GM19193 (cell line): Measurements from ENCODE around the gene SLC36A2.

Experiments used
- POLR2A ChIP-seq: IDR thresholded peaks from 4 replicates; pipeline ENCODE4 v1.6.1; 2011; ENCODE audit not compliant: insufficient read depth, insufficient read length; ENCODE audit errors: extremely low read depth

The SLC36A2 gene

DNA sequence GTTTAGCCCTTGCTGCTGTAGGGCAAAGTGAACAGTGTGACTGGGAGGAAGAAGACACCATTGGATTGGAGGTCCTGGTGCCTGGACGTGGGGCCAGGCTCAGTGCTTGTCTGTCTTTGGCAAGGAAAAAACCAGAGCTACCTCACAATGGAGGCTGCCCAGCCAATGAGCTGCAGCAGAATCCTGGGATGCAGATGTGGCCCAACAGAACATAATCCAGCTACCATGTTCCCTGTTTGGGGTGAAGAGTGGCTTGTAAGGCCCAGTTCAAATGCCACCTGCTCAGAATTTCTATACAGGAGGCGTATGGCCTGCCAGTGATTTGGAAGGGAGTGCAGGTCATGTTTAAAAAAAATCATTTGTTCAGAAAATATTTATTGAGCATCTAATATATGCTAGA is 43.7 kb downstream of the SLC36A2 start, which contains the start of gene SLC36A3:
Gene SLC36A3 (minus strand): TSS at position 101 of the 400 bp plus-strand sequence. CDS start 412 bp downstream, outside the sequence.
- no peak for TF ChIP-seq POLR2A

DNA sequence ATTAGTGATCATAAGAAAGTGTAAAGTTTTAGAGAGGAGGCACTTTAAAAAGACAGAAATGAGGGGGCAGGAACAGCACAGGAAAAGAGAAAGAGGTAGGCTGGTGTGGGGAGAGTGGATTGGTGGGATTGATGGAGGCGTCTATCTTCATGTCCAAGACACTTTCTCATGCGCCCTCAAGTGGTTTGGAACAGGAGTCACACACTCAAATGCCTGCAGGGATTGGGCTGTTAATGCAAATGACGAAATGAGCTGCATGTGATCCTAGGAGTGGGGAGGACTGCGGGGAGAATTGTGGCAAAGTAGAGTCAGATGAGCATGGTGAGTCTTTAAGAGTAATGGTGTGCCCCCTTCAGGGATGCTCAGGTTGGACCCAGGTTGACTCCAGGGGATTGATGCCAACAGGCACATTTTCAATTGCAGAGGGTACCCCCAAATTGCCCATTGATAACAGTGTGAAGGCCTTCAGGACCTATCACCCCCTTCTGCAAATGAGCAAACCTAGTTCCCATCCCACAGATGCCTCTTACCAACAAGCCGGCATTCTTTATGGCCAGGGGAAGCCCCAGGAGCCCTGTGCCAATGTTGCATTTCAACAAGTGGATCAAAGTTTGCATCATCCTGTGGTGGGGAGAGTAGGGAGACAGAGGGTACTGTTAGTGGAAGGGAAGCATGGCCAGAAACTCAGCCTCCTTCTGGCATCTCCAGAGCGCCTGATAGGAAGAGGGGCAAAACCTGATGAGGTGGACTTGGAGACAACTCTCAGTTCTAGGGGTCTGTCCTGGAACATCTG is 49.1 kb downstream of the SLC36A2 start:
- no peak for TF ChIP-seq POLR2A

DNA sequence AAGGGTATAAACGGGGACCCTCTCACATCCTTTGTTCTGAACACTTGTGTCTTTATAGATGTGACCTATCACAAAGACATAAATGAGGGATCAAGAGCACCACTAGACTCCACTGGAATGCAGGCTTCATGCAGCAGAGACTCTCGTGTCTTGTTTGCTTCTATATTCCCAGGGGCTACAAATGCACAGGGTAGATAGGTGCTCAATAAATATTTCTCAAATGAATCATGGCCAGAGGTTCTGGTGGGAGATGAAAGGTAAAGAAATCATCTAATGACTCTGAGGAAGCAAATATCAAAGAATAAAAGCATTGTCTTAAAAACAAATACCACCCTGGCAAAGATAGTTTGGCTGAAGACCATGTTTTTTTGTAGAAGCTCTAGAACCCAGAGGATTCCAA is 50.4 kb downstream of the SLC36A2 start:
- no peak for TF ChIP-seq POLR2A

DNA sequence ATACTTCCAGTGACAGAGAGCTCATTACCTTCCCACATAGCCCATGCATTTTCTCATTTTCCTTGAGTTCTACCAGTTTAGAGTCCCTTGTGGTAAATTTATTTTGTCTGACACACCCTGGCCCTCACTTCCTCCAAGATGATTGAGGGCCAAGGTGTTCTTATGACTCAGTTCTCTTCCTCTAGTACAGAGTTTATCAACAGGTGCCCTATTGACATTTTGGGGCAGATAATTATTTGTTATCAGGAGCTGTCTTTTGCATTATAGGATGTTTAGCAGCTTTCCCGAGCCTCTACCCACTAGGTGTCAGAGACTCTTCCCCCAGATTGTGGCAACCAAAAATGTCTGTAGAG is 50.9 kb downstream of the SLC36A2 start:
- TF ChIP-seq POLR2A, result no peak

DNA sequence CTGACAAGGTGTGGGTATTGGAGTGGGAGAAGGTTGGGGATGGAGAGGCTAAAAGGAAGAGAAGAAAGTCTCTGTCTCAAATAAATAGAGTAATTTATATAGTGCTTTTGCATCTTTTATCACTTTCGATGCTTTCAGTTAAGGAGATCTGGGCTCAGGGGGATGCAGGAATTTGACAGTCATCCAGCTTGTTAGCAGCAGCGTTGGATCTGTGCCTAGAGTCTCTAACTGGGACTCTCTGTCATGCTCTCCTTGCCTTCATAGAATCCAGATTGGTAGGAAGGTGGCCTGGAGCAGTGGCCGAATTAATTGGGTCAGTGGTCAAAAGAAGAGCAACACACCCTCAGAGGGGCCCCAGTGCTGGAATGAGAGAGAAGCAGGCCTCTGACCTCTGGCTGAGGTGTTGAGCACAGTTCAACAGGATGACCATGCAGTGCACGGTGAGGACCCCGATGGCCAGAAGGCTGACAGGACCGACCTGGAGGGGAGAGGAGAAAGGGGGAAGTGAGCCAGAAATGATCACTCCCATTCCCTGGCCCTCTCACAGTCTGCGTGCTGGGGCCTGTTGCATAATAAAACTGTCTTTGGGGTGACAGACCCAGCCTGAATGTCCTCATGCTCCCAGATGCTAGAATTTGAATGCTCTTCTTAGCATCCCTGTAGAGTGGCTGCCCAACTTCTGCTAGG is 51.4 kb downstream of the SLC36A2 start:
- TF ChIP-seq POLR2A, result no peak

DNA sequence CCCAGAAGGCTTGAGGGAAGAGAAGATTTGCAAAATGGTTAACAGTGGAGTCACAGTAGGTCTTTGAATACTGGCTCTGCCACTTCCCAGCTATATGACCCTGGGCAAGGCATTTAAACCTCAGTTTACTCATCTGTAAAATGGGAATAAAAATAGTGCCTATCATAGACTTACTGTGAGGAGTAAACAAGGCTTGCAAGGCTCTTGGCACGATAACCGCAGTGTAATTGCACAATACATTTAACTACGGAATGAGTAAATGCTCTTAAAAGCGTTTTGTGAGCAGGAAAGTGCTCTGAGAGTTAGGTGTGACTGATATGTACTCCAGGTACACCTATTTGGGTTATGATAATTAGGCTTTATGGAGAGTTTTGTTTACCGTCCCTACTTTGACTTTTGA is 52.2 kb downstream of the SLC36A2 start:
- no peak for TF ChIP-seq POLR2A

DNA sequence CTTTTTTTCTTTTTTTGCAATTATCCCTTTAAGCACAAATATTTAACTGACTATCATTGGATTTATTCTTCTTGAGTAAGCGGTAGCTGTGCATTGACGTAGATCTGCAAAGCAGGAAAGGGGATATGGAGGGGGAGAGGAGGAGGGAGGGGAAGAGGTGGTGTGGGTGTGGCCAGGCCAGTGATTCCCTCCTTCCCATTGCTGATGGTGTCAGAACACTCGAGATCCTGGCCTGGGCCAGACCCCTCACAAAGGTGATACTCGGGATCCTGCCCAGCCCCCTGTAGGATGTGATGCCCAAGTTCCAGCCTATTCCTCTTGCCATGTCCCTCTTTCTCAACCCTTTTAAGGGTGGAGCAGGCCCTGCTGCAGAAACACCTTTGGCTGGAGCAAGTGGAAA is 53.7 kb downstream of the SLC36A2 start:
- TF ChIP-seq POLR2A, result no peak

DNA sequence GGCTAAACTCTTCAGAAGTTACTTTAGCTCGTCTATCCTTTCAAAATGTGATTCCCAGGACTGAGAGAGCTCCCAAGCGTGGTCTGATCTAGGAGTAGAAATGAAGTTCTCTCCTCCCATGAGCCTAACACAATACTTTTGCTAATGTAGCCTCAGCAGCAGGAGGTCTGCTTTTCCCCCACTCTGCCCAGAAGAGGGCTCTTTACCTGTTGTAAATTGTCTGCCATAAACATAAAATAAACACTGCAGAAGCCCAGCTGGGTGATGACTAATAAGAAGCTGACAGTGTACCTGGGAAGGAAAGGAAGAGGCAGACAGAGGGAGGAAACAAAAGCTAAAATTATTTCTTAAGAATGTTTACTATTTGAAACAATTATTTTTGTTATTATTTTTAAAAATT is 59.2 kb downstream of the SLC36A2 start:
- no peak for TF ChIP-seq POLR2A

DNA sequence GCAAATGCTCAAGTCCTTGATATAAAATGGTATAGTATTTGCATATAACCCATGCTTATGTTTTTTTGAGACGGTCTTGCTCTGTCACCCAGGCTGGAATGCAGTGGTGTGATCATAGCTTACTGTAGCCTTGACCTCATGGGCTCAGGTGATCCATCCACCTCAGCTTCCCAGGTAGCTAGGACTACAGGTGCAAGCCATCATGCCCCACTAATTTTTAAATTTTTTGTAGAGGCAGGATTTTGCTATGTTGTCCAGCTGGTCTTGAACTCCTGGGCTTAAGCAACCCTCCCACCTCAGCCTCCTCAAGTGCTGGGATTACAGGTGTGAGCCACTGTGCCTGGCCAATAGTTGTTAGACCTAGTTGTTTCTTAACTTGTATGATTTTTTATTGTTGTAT is 61.1 kb downstream of the SLC36A2 start:
- TF ChIP-seq POLR2A, result no peak

DNA sequence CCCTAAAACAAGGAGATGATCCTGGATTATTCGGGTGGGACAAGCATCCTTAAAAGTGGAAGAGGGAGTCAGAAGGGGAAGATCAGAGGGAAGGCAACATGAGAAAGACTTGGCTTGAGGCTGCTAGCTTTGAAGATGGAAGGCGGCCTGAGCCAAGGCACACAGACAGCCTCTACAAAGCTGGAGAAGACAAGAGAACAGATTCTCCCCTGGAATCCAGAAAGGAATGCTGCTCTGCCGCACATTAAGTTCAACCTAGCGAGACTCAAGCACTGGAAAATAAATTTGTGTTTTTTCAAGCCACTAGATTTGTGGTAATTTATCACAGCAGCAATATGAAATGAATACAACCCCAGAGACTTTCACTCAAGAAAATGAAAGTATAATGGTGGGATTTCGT is 61.7 kb downstream of the SLC36A2 start:
- no peak for TF ChIP-seq POLR2A

DNA sequence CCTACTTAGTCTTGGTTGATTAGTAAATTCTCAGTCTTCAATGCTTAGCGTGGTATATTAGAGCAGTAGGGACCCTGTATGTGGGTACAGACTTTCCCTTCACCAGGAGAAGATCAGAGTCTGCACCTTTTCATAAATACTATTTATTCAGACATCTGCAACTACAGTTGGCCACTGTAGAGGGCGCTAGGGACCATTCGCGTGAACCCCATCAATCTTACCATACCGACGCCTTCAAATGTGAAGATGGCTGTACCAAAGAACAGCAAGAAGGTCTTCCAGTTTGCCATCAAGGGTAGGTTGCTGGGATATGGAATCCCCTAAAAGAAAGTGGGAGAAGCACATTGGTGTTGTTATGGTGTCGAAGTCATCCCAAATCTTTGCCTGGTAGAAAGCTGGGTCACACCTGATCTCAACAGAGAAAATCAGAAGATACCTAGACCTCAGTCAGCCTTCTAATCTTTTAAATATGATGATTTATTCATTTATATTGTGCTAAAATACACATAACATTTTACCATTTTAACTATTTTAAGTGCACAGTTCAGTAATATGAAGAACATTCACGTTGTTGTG is 62.9 kb downstream of the SLC36A2 start:
- TF ChIP-seq POLR2A, result no peak

DNA sequence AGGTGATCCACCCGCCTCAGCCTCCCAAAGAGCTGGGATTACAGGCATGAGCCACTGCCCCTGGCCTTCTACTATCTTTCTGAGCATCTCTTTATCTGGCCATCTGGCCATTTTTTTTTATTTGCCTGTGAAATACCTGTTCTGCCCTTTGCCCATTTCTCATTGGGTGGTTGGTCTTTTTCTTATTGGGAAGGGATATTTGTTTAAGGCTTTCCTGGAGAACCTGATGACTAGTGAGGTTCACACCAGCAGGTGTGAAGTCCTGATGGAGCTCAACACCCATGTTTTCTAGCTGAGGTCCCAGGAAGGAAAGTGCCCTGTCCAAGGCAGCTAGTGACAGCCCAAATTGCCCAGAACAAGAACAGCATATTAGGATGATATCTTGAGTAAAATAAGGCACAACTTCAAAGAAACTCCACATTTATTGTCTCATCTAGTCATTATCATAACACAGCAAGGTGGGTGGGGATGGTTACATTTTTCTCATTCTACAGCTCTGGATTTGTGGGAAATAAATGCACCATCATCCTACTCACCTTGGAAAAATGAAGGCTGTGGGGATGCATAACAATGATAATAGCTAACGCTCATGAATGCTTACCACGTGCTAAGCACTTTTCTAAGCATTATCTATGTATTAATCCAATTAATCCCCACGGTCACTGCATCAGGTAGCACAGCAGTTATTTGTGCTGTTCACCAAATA is 64.1 kb downstream of the SLC36A2 start:
- TF ChIP-seq POLR2A, result no peak

DNA sequence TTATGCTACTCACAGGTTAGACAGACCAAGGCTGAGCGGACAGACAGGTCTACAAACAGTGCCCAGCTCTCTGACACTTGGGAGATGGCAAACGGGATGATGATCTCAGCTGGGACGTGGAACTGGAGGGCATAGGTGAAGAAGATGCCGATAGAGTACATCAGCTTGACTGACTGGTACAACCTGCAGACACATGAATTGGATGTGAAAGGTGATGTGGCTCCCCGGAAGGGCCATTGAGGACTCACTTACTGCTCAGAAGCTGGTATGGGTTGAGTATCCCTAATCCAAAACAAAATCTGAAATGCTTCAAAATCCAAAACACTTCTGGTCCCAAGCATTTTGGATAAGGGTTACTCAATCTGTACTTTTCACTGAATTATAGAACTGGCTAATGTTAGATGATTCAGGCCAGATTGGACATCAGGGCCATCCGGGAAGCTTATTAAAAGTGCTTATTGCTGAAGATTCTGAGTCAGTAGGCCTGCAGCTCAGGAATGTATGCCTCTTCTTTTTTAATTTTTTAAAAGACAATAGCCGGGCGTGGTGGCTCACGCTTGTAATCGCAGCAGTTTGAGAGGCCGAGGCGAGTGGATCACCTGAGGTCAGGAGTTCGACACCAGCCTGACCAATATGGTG is 66.2 kb downstream of the SLC36A2 start:
- TF ChIP-seq POLR2A, result no peak

DNA sequence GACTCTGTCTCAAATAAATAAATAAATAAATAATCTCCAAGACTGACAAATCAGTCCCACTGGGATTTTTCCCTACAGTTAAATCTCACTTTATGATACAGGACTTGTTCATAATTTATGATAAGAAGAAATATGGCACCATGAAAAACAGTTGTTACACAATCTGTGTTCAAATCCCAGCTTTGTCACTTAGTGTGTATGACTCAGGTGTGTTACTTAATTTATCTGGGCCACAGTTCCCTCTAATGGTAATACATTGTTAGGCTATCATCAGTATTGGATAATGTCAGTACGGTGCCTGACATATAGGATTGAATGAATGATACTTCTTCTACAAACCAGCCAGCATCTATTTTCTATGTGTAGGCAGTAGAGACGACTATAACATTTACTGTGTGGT is 66.9 kb downstream of the SLC36A2 start:
- TF ChIP-seq POLR2A, result no peak

DNA sequence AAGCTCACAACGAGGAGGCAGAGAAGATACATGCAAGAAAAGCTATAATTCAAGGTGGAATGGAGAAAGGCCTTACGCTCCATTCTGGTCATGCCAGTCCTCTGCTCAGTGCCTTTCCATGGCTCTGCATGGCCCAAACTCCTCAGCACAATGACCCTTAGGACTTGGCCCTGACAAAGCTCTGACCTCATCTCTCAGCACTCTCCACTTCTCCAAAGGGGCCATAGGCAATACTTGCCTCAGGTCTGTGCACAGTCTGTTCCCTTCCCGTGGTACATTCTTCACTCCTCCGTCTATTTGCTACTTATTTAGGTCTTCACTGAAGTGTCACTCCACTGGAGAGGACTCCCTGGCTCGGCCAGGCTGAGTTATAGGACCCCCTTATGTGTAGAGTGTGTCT is 68.5 kb downstream of the SLC36A2 start:
- no peak for TF ChIP-seq POLR2A
